ENCODE results near the gene ADARB2.

ADARB2 gene

GRCh38 chr10:1212571-1213141 is 524.7 kb downstream of the ADARB2 start:
- CTCF ChIA-PET = no interaction called here
- Histone ChIP-seq H3K36me3 (ENCODE audit: control insufficient read depth in 2 of 2, insufficient read depth in 1 of 2, low read length in 2 of 2) (no peaks in the 10 kb centered on the region), H3K4me3 (ENCODE audit: low read depth, low read length) (no peak overlapping the region), H3K9me3 (ENCODE audit: control insufficient read depth, insufficient read depth, low read depth, low read length) (no peaks in the 10 kb centered on the region), H3K4me1 (ENCODE audit: control insufficient read depth, insufficient read depth, low read length) (no peaks in the 10 kb centered on the region), H3K27ac (ENCODE audit: extremely low read depth, low read depth, low read length) (no peak overlapping the region)
- POLR2A ChIA-PET = no interaction called here
- TF ChIP-seq ZIC2 (tag by site-specific recombination; IDR thresholded peaks at IDR 0.05) (peak; percentile 63), INSM2 (tag by site-specific recombination; IDR thresholded peaks at IDR 0.05) (no peak)

- TF ChIP-seq SP3 (tag by site-specific recombination; IDR thresholded peaks at IDR 0.05) (no peak), ZNF48 (tag by site-specific recombination; IDR thresholded peaks at IDR 0.05) (no peak), PRDM1 (tag by site-specific recombination; IDR thresholded peaks at IDR 0.05) (no peak)
- Histone ChIP-seq H3K4me1 (ENCODE audit: control insufficient read depth, insufficient read depth, low read length) (no peaks in the 10 kb centered on the region), H3K27ac (ENCODE audit: extremely low read depth, low read depth, low read length) (no peak overlapping the region), H3K4me3 (ENCODE audit: low read depth, low read length) (no peak overlapping the region), H3K36me3 (ENCODE audit: control insufficient read depth in 2 of 2, insufficient read depth in 1 of 2, low read length in 2 of 2) (no peaks in the 10 kb centered on the region), H3K9me3 (ENCODE audit: control insufficient read depth, insufficient read depth, low read depth, low read length) (no peaks in the 10 kb centered on the region)
- ChIA-PET CTCF (no interaction called here), POLR2A (no interaction called here)
Measured at GRCh38 chr10:1211844-1212570, 525.3 kb downstream of the ADARB2 start.

- ChIA-PET POLR2A (no interaction called here), CTCF (no interaction called here)
- Histone ChIP-seq H3K4me3 (ENCODE audit: low read depth, low read length) (no peak overlapping the region), H3K36me3 (ENCODE audit: control insufficient read depth in 2 of 2, insufficient read depth in 1 of 2, low read length in 2 of 2) (no peaks in the 10 kb centered on the region), H3K27ac (ENCODE audit: extremely low read depth, low read depth, low read length) (no peak overlapping the region), H3K9me3 (ENCODE audit: control insufficient read depth, insufficient read depth, low read depth, low read length) (no peaks in the 10 kb centered on the region), H3K4me1 (ENCODE audit: control insufficient read depth, insufficient read depth, low read length) (no peaks in the 10 kb centered on the region)
- TF ChIP-seq ZNF221 (tag by site-specific recombination; IDR thresholded peaks at IDR 0.05; ENCODE audit: borderline replicate concordance) (no peak), KLF17 (tag by site-specific recombination; IDR thresholded peaks at IDR 0.05) (no peak), ZNF521 (tag by site-specific recombination; IDR thresholded peaks at IDR 0.05) (no peak), ZFHX2 (tag by site-specific recombination; conservative IDR thresholded peaks at IDR 0.05) (no peak), WT1 (tag by site-specific recombination; IDR thresholded peaks at IDR 0.05) (no peak), ZNF280D (tag by site-specific recombination; IDR thresholded peaks at IDR 0.05) (no peak), YY1 (tag by site-specific recombination; IDR thresholded peaks at IDR 0.05) (no peak), ZSCAN4 (tag by site-specific recombination; IDR thresholded peaks at IDR 0.05) (no peak), ZNF561 (tag by site-specific recombination; IDR thresholded peaks at IDR 0.05; ENCODE audit: borderline replicate concordance) (no peak), SP2 (tag by site-specific recombination; IDR thresholded peaks at IDR 0.05) (no peak), ZNF174 (tag by site-specific recombination; IDR thresholded peaks at IDR 0.05) (no peak), ZNF169 (tag by site-specific recombination; IDR thresholded peaks at IDR 0.05) (no peak), ZNF600 (tag by site-specific recombination; IDR thresholded peaks at IDR 0.05) (no peak), ZNF707 (tag by site-specific recombination; IDR thresholded peaks at IDR 0.05) (no peak), GLI4 (tag by site-specific recombination; IDR thresholded peaks at IDR 0.05) (no peak), ZNF514 (tag by site-specific recombination; IDR thresholded peaks at IDR 0.05) (no peak), ZNF248 (tag by site-specific recombination; IDR thresholded peaks at IDR 0.05) (no peak), ZNF223 (tag by site-specific recombination; IDR thresholded peaks at IDR 0.05) (no peak), ZNF623 (tag by site-specific recombination; IDR thresholded peaks at IDR 0.05) (no peak), ZNF10 (tag by site-specific recombination; IDR thresholded peaks at IDR 0.05) (no peak)
Measured at GRCh38 chr10:1210667-1211066, 526.7 kb downstream of the ADARB2 start.
